GM12872 (cell line): Measurements from ENCODE around the gene DRC1.

Experiments
- TF ChIP-seq, protein P1 (sequence below): IDR thresholded peaks from 3 replicates; pipeline ENCODE4 v1.5.1; 2011; ENCODE audit warnings: low read depth, mild to moderate bottlenecking, low read length, moderate library complexity; ENCODE audit not compliant: insufficient read depth

The DRC1 gene

GRCh38 chr2:26494891-26495290 is 93.2 kb downstream of the DRC1 start:
- TF ChIP-seq, protein P1, sequence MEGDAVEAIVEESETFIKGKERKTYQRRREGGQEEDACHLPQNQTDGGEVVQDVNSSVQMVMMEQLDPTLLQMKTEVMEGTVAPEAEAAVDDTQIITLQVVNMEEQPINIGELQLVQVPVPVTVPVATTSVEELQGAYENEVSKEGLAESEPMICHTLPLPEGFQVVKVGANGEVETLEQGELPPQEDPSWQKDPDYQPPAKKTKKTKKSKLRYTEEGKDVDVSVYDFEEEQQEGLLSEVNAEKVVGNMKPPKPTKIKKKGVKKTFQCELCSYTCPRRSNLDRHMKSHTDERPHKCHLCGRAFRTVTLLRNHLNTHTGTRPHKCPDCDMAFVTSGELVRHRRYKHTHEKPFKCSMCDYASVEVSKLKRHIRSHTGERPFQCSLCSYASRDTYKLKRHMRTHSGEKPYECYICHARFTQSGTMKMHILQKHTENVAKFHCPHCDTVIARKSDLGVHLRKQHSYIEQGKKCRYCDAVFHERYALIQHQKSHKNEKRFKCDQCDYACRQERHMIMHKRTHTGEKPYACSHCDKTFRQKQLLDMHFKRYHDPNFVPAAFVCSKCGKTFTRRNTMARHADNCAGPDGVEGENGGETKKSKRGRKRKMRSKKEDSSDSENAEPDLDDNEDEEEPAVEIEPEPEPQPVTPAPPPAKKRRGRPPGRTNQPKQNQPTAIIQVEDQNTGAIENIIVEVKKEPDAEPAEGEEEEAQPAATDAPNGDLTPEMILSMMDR: no peak

- TF ChIP-seq, protein P1: no peak
Observed at GRCh38 chr2:26495705-26496297, 94.1 kb downstream of the DRC1 start.

DNA sequence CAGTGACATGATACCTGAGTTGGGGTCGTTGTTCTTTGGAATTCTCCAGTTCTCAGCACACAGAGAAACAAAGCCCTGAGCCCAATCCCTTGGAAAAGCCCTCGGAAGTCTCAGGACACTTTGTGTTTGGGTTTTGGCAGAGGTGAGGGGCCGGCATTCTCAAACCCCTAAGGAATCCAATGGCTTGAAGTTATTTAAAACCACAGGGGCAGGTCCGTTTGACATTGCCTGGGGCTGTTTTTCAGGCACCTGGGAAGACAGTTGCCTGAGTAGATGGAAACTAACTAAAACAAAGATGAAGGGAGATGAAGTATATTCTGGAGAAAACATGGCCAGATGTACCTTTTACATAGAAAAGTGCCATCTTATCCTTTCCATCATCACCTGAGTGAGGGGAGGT is 98.7 kb downstream of the DRC1 start:
- TF ChIP-seq, protein P1: no peak

- TF ChIP-seq, protein P1: peak; percentile 89
Observed at GRCh38 chr2:26503231-26503880, 101.6 kb downstream of the DRC1 start.

DNA sequence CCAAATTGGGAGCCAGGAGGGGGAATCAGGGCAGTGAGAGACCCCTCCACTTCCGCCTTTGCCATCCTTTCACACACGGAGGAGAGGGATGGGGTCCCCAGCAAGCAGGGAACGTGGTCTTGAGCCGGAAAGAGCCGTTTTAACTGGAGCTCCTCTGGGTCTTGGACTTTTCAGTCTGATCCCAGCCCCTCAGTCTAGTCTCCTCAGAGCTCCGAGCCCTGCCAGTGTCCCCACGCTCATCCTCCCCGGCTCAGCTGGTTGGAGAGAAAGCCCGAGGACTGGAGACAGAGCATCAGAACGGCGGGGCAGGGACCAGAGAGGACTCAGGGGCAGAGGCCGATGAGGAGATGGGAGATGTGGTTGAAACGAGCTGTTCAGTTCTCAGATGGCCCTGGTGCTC is 102.3 kb downstream of the DRC1 start:
- TF ChIP-seq, protein P1: no peak

- TF ChIP-seq, protein P1: no peak
Observed at GRCh38 chr2:26506279-26506678, 104.6 kb downstream of the DRC1 start.
